ENCODE measurements around the gene ANK2. TPM values are rescaled to one million over a fixed set of nuclear protein-coding genes. Genes with fewer than 3 reads are reported as not detected.

ANK2 gene
- total RNA-seq, 1 donor from 2014 or later: 1,513 TPM

GRCh38 chr4:113043591-113043990, 5.9 kb upstream of the ANK2 start:
- no peak for DNase-seq

GRCh38 chr4:113050371-113050755, 910 bp downstream of the ANK2 start:
- no peak for DNase-seq
- Mint-ChIP-seq H3K4me3 (ENCODE audit: unreplicated experiment) (no peak overlapping the region), H3K9me3 (ENCODE audit: unreplicated experiment) (peaks cover 13% of the 10 kb centered on the region), H3K4me1 (ENCODE audit: low read depth, unreplicated experiment) (peaks cover 32% of the 10 kb centered on the region), H3K36me3 (ENCODE audit: unreplicated experiment) (no peaks in the 10 kb centered on the region), H3K27ac (ENCODE audit: unreplicated experiment) (no peak overlapping the region), H3K27me3 (ENCODE audit: unreplicated experiment) (peaks cover 6% of the 10 kb centered on the region)
- no peak for TF ChIP-seq CTCF (IDR thresholded peaks at IDR 0.05; ENCODE audit: partially characterized antibody, unreplicated experiment)

More at GRCh38 chr4:113043591-113043990, 5.9 kb upstream of the ANK2 start:
- Mint-ChIP-seq H3K9me3 (ENCODE audit: unreplicated experiment) (peaks cover 15% of the 10 kb centered on the region), H3K36me3 (ENCODE audit: unreplicated experiment) (peaks cover 15% of the 10 kb centered on the region), H3K27me3 (ENCODE audit: unreplicated experiment) (peaks cover 11% of the 10 kb centered on the region), H3K4me1 (ENCODE audit: low read depth, unreplicated experiment) (peaks cover 49% of the 10 kb centered on the region), H3K4me3 (ENCODE audit: unreplicated experiment) (no peak overlapping the region), H3K27ac (ENCODE audit: unreplicated experiment) (peak overlapping the region; percentile 45)
- no peak for TF ChIP-seq CTCF (IDR thresholded peaks at IDR 0.05; ENCODE audit: partially characterized antibody, unreplicated experiment)

GRCh38 chr4:113050837-113051236, 1.4 kb downstream of the ANK2 start:
- Mint-ChIP-seq H3K4me3 (ENCODE audit: unreplicated experiment) (no peak overlapping the region), H3K27ac (ENCODE audit: unreplicated experiment) (no peak overlapping the region), H3K4me1 (ENCODE audit: low read depth, unreplicated experiment) (peaks cover 36% of the 10 kb centered on the region), H3K36me3 (ENCODE audit: unreplicated experiment) (no peaks in the 10 kb centered on the region), H3K9me3 (ENCODE audit: unreplicated experiment) (peaks cover 13% of the 10 kb centered on the region), H3K27me3 (ENCODE audit: unreplicated experiment) (peaks cover 6% of the 10 kb centered on the region)
- no peak for DNase-seq
- no peak for TF ChIP-seq CTCF (IDR thresholded peaks at IDR 0.05; ENCODE audit: partially characterized antibody, unreplicated experiment)

GRCh38 chr4:113051361-113051760, 1.9 kb downstream of the ANK2 start:
- Mint-ChIP-seq H3K4me1 (ENCODE audit: low read depth, unreplicated experiment) (peaks cover 40% of the 10 kb centered on the region), H3K4me3 (ENCODE audit: unreplicated experiment) (no peak overlapping the region), H3K9me3 (ENCODE audit: unreplicated experiment) (peaks cover 14% of the 10 kb centered on the region), H3K36me3 (ENCODE audit: unreplicated experiment) (no peaks in the 10 kb centered on the region), H3K27ac (ENCODE audit: unreplicated experiment) (no peak overlapping the region), H3K27me3 (ENCODE audit: unreplicated experiment) (peaks cover 5% of the 10 kb centered on the region)
- TF ChIP-seq CTCF (IDR thresholded peaks at IDR 0.05; ENCODE audit: partially characterized antibody, unreplicated experiment): no peak
- DNase-seq: no peak

GRCh38 chr4:113052379-113052951, 3.0 kb downstream of the ANK2 start:
- H3K27me3 Mint-ChIP-seq (ENCODE audit: unreplicated experiment): peaks cover 5% of the 10 kb centered on the region
- no peaks in the 10 kb centered on the region for H3K36me3 Mint-ChIP-seq (ENCODE audit: unreplicated experiment)
- peaks cover 14% of the 10 kb centered on the region for H3K9me3 Mint-ChIP-seq (ENCODE audit: unreplicated experiment)
- peak overlapping the region; percentile 89 for H3K27ac Mint-ChIP-seq (ENCODE audit: unreplicated experiment)
- no peak for DNase-seq
- no peak for TF ChIP-seq CTCF (IDR thresholded peaks at IDR 0.05; ENCODE audit: partially characterized antibody, unreplicated experiment)
- H3K4me3 Mint-ChIP-seq (ENCODE audit: unreplicated experiment): no peak overlapping the region
- H3K4me1 Mint-ChIP-seq (ENCODE audit: low read depth, unreplicated experiment): peaks cover 41% of the 10 kb centered on the region

All from glutamatergic neuron (in vitro differentiated cells).